Lung (tissue), 12 donors: Measurements from ENCODE around the gene BEND6. TPM values are rescaled to one million over a fixed set of nuclear protein-coding genes. Genes with fewer than 3 reads are reported as not detected.

Experiments
- ATAC-seq: fragments of 200-7000 bp; cut with Tn5 transposase; one replicate; pipeline ENCODE4 v1.9.1; 2020; ENCODE audit warnings: moderate number of reproducible peaks; ENCODE audit not compliant: insufficient read depth, low FRiP score
- DNase-seq, 3 donors: peaks; one replicate each; pipeline ENCODE4 v3.0.0-alpha.2; 2013 to 2017
- H3K27ac ChIP-seq, 2 donors: one replicate each; pipeline ENCODE4 v1.5.1; 2013; ENCODE audit warnings: mild to moderate bottlenecking in 2 of 2, moderate library complexity in 2 of 2, control low read depth in 1 of 2, inconsistent platforms in 1 of 2, low read depth in 1 of 2, low read length in 1 of 2
- H3K27me3 ChIP-seq, 3 donors: one replicate each; pipeline ENCODE4 v1.5.1; 2013; ENCODE audit warnings: low read length in 2 of 3; ENCODE audit not compliant: control insufficient read depth in 3 of 3, insufficient read depth in 3 of 3
- H3K36me3 ChIP-seq, 4 donors: one replicate each; pipeline ENCODE4 v1.5.1; 2013; ENCODE audit warnings: low read length in 4 of 4, mild to moderate bottlenecking in 1 of 4, moderate library complexity in 1 of 4; ENCODE audit not compliant: control insufficient read depth in 4 of 4, insufficient read depth in 4 of 4
- H3K4me1 ChIP-seq, 5 donors: one replicate each; pipeline ENCODE4 v1.5.1; 2013; ENCODE audit warnings: low read length in 5 of 5, mild to moderate bottlenecking in 2 of 5, moderate library complexity in 1 of 5; ENCODE audit not compliant: control insufficient read depth in 5 of 5, insufficient read depth in 5 of 5
- H3K4me3 ChIP-seq: one replicate; pipeline ENCODE4 v1.5.1; 2013; ENCODE audit warnings: mild to moderate bottlenecking, control low read depth, moderate library complexity
- H3K9ac ChIP-seq, 2 donors: one replicate each; pipeline ENCODE4 v1.5.1; 2013; ENCODE audit warnings: low read length in 2 of 2, control low read depth in 1 of 2; ENCODE audit not compliant: insufficient read depth in 1 of 2
- H3K9me3 ChIP-seq, 4 donors: one replicate each; pipeline ENCODE4 v1.5.1; 2013; ENCODE audit warnings: low read length in 3 of 4, mild to moderate bottlenecking in 1 of 4, moderate library complexity in 1 of 4; ENCODE audit not compliant: control insufficient read depth in 4 of 4, insufficient read depth in 3 of 4
- CTCF ChIP-seq: IDR thresholded peaks from 2 replicates; pipeline ENCODE4 v1.5.1; 2012; ENCODE audit warnings: mild to moderate bottlenecking; ENCODE audit errors: control extremely low read depth, extremely low read depth
- WGBS, 2 donors: extraction: QIAGEN DNeasy Blood & Tissue Kit; methylation state at CpG; one replicate each; pipeline ENCODE4 v1.1.7; 2013; 5-methylcytosine and 5-hydroxymethylcytosine counted together
- polyA plus RNA-seq, 2 donors: library from polyadenylated mRNA; stranded (reverse); fragments of 200-250 nt; gene quantifications; one replicate each; pipeline ENCODE4 v1.2.1, GENCODE V29; 2013
- total RNA-seq, 2 donors: library from RNA; depleted of rRNA in 1 of 2; stranded (reverse); fragments of >200 nt in 1 of 2; gene quantifications; one replicate each; pipeline ENCODE4 v1.2.1, GENCODE V29; 2014 to 2021
- donor health status: control.
- donor health status: control.
- donor health status: Bipolar disorder and iron deficiency.
- donor health status: healthy.
- donor health status: DM: yes; HTN: yes; CAD: no.

Gene BEND6
- total and polyA plus RNA-seq, 4 donors, result 0.23 to 0.95 (median 0.51) TPM

DNA sequence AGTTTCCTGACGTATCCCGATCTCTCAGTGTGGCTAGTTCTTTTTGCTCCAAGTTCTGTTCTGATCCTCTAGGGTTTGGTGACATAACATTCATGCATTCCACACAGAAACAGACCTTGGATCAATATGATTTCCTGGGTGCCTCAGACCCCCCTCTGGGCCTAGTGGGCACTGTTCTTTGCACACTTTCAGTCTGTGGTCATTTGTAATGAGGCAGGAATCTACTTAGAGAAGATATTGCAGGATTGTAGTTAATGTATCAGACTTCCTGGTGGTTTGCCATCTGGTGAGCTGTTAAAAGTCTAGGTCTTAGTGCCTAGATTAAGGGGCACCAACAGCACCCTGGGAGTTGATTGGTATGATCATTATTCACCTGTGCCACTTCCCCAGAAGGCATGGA lies 7.5 kb downstream of the BEND6 start:
- Histone ChIP-seq H3K4me3 (no peak overlapping the region), H3K27me3 (peaks cover 0 to 24% (median 0%) of the 10 kb centered on the region in 3 donors), H3K27ac (no peak overlapping the region), H3K36me3 (no peaks in the 10 kb centered on the region), H3K9me3 (no peaks in the 10 kb centered on the region), H3K4me1 (no peaks in the 10 kb centered on the region), H3K9ac (no peak overlapping the region)
- ATAC-seq (no peak), DNase-seq (no peak)
- TF ChIP-seq CTCF, result no peak
- WGBS, 2 donors, result 92 to 96% methylated on average over 2 of the region's 2 CpGs

DNA sequence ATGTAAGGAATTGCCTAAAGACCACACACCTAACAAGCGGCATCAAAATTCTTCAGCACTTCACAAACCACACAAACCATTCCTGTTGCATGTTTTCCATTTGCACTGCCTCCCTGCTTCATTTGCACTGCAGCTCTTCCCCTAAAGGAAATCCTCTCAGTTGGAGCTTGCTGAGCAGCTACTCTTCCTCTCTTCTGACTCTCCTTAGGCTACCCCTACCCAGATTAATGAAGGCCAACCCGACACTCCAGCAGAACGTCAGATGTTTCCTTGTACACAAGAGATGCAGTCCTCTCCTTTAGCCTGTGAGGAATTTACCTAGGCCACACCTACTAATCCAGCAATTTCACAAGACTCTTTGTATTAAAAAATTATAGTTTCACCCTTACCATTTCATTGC lies 8.1 kb downstream of the BEND6 start:
- Histone ChIP-seq H3K4me1 (no peaks in the 10 kb centered on the region), H3K27ac (no peak overlapping the region), H3K9ac (no peak overlapping the region), H3K4me3 (no peak overlapping the region), H3K36me3 (no peaks in the 10 kb centered on the region), H3K27me3 (peaks cover 0 to 19% (median 0%) of the 10 kb centered on the region in 3 donors), H3K9me3 (no peaks in the 10 kb centered on the region)
- no peak for DNase-seq
- ATAC-seq, result no peak
- 69 to 84% methylated on average over 3 of the region's 3 CpGs for WGBS, 2 donors
- no peak for TF ChIP-seq CTCF

DNA sequence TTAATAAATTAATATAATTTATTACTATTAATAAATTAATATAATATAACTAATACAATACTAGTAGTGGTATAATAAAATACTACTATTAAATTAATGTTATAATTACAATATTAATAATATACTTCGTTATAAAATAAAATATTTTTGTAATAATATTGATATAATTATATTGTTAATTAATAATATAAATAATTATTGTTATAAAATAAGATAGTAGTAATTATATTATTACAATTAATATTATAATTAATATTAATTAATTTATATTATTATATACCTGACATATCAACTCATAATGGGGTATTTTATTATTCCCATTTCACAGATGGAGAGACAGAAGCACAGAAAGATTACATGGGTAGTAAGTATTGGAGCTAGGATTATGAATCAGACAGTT lies 8.9 kb downstream of the BEND6 start:
- H3K9me3 ChIP-seq, result no peaks in the 10 kb centered on the region
- no peak overlapping the region for H3K27ac ChIP-seq
- no peak overlapping the region for H3K4me3 ChIP-seq
- H3K36me3 ChIP-seq, result no peaks in the 10 kb centered on the region
- no peak for TF ChIP-seq CTCF
- no peaks in the 10 kb centered on the region for H3K4me1 ChIP-seq
- ATAC-seq, result no peak
- DNase-seq, result no peak
- WGBS, 2 donors, result 76 to 96% methylated on average over 1 of the region's 1 CpG
- H3K27me3 ChIP-seq, result peaks cover 0 to 12% (median 0%) of the 10 kb centered on the region in 3 donors
- no peak overlapping the region for H3K9ac ChIP-seq

DNA sequence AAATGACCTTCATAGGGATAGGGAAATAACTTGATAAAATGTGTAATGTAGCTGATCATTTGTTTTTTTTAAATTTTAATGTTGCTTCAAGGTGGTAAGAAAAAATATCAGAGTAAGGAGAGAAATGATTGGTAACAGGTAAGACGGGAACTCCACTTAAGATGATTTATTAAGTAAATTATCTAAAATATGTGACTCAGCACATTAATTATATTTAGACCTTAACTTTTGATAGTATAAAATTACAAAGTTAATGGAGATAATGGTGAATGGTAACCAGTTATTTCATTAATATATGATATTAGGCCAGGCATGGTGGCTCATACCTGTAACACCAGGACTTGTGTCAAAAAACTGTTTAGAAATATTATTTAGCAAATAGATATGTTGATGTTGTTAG lies 10.2 kb downstream of the BEND6 start:
- TF ChIP-seq CTCF, result no peak
- H3K27ac ChIP-seq, result no peak overlapping the region
- WGBS, 2 donors, result 91 to 94% methylated on average over 1 of the region's 1 CpG

More for the DNA sequence above, 10.2 kb downstream of the BEND6 start:
- H3K36me3 ChIP-seq, result no peaks in the 10 kb centered on the region
- no peak for ATAC-seq
- no peak overlapping the region for H3K4me3 ChIP-seq
- no peak for DNase-seq
- H3K9me3 ChIP-seq, result no peaks in the 10 kb centered on the region
- no peaks in the 10 kb centered on the region for H3K4me1 ChIP-seq
- H3K27me3 ChIP-seq, result peaks cover 0 to 6% (median 0%) of the 10 kb centered on the region in 3 donors
- H3K9ac ChIP-seq, result no peak overlapping the region
